HG03108 (cell line): ENCODE data around the gene DNAJA4.

Experiments used
- ATAC-seq: cut with Tn5 transposase; IDR thresholded peaks from one replicate; pipeline ENCODE4 v1.9.1; 2021; ENCODE audit warnings: moderate library complexity; ENCODE audit not compliant: unreplicated experiment

DNAJA4 gene

DNA sequence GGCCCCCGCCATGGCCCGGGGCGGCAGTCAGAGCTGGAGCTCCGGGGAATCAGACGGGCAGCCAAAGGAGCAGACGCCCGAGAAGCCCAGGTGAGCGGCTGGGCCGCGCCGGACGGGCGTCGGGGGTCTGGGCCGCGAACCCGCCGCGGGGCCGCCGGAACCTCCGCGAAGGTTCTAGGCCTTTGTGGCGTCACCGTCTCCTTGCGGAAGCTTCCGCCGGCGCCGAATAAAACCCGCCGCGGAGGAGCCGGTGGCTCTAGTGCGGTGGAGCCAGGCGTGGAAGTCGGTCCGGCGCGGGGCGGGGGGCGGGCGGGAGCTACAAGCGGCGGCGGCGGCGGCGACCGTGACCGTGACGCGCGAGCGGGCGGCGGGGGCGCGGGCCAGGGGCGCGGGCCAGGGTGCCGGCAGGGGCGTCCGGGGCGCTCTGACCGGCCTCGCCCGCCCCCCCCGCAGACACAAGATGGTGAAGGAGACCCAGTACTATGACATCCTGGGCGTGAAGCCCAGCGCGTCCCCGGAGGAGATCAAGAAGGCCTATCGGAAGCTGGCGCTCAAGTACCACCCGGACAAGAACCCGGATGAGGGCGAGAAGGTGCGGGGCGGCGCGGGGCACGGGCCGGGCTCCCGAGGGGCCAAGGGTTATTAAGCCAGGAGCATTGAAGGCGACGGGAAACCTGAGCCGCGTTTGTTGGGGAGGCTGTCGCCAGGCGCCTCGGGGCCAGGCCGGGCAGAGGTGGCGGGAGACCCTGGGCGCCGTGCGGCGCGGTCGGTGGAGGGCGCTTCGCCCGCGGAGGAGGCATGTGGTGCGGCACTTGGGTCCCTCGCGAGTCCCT, at the start of gene DNAJA4:
DNAJA4 (plus strand) TSS at position 259 of the 833 bp plus-strand sequence; CDS start at position 461, 202 bp downstream.
- no peak for ATAC-seq

DNA sequence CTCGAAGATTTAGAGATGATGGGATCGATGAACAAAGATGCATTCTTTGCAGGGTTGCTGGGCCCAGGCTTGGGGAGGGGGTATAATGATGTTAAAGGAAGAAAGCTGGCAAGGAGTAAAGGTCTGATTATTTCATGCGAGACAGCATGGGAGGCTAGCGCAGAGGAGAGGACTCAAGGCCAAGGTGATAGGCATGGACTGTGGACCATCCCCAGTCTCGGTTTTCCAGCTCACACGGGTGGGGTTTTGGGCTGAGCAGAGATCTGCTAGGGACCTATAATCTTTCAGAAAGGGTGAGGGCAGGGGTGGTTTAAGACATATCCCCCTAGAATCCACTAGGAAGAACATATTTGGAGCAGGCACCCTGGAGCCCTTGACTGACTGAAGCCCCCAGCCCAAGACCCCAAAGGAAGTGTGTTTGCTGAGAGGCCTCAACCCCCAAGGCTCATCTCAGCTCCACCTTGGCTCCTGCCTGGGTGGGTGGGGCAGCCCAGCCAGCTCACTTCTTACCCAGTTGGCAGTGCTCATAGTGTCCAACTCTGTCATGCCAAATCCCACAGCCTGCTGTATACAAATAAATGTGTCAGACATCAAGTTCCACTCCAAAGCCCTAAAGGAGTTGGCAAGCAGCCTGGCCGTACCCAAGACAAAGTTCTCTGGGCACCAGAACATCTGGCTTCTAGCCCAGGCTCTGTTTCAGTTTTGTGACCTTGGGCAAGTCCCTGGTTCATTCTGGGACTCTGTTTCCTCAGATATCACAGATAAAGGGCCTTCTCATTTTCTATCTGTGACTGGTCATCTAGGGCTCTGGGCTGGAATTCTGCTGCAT, 47.9 kb upstream of the DNAJA4 start:
- no peak for ATAC-seq

- no peak for ATAC-seq
These were observed 43.6 kb upstream of the DNAJA4 start for GRCh38 chr15:78220713-78221112.

DNA sequence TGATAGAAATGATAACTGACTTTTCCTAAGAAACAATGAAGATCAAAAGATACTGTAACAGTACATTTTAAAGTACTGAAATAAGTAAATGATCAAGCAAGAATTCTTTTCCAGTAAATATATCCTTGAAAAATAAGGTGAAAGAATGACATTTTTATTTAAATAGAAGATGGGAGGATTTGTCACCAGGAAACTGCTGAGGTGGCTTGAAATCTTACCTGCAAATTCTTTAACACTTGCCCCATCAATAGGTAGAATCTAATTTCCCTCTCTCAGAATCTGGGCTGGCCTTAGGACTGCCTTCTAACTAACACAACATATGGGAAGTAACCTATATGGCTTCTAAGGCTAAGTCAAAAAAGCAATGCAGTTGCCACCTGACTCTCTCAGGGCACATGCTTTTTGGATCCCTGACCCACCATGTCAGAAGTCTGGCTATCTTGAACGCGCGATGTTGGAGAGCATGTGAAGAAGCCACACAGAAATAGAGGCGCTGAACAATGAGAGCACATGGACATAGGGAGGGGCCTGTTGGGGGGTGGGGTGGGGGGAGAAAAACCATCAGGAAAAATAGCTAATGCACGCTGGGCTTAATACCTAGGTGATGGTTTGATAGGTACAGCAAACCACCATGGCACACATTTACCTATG, 41.5 kb upstream of the DNAJA4 start:
- no peak for ATAC-seq

DNA sequence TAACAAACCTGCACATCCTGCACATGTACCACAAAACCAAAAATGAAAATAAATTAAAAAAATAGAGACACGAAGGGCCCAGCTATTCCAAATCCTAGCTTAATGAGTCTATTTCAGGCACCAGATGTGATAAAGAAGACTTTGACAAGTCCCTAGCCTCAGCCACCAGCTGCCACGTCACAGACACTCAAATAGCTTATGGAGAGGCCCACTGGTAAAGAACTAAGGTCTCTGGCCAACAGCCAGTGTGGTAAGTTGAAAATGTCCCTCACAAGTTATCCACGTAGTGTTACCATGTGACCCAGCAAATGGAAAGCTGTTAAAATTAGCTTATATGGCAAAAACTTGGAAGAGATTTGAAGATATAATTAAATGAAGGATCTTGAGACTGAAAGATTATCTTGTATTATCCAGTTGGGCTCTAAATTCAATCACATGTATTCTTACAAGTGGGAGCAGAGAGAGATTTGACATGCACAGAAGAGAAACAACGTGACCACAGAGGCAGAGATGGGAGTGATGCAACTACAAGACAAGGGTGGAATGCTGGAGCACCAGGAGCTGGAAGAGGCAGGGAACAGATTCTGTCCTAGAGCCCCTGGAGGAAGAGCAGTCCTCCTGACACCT, 40.9 kb upstream of the DNAJA4 start:
- no peak for ATAC-seq

DNA sequence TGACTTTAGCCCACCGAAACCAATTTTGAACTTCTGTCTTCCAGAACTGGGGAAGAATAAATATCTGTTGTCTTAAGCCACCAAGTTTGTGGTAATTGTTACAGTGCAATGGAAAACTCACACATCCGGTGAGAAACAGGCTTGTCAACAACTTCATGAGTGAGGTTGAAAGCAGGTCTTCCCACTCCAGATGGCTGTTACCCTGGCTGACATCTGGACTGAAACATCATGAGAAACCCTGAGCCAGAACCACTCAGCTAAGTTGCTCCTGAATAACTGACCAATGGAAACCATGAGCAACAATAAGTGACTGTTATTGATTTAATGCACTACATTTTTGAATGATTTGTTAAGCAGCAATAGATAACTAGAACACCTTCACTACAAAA, 40.3 kb upstream of the DNAJA4 start:
- ATAC-seq: no peak

DNA sequence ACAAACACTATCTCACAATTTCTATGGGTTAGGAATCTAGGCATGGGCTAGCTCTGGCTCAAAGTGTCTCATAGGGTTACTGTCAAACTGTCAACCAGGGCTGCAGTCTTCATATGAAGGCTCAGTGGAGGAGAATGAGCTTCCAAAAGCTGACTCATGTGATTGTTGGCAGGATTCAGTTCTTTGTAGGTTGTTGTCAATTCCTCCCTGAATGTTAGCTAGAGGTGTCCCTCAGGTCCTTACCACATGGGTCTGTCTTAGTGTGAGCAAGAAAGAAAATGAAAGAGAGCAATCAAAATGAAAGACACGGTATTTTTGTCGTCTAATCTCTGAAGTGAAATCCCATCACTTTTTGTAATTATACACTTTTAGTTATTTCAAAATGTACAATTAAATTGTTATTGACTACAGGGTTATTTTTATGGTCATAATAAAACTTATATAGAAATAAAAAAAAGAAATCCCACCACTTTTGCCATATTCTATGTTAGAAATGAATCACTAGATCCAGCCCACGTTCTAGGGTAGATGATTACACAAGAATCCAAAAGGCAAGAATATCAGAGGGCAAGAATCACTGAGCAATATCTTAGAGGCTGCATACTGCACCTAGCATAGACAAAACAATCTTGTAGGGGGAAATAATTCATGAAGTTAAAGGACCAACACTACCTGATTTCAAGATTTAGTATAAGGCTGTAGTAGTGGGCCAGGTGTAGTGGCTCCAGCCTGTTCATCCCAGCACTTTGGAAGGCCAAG, 38.4 kb upstream of the DNAJA4 start:
- no peak for ATAC-seq

DNA sequence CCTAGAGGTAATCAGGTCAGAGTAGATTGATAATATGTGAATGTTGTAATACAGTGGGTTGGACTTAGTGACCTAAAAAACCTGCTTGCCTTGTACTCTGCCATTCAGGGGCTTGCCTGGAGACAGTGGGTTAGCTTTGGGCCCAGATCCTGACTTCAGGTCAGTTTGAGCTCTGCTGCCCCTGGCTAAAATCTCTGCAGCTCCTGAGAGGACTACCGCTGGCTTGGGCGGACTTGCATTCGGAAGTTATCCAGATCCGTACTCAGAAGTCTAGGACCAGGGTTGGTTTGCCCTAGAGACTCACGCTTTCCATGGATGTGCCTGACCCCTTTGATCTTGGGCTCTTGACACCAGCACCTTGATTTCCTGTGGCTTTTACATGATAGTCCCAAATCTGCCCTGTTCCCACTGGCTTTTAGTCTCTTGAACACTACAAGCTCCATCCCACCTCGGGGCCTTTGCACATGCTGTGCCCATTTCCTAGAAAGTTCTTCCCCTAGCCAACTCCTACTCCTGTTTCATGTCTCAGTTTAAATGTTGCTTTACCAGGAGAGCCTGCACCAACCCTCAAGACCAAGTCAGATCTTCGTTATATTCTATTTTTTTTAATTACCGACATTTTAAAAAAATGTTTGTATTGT, 35.9 kb upstream of the DNAJA4 start:
- ATAC-seq: no peak

DNA sequence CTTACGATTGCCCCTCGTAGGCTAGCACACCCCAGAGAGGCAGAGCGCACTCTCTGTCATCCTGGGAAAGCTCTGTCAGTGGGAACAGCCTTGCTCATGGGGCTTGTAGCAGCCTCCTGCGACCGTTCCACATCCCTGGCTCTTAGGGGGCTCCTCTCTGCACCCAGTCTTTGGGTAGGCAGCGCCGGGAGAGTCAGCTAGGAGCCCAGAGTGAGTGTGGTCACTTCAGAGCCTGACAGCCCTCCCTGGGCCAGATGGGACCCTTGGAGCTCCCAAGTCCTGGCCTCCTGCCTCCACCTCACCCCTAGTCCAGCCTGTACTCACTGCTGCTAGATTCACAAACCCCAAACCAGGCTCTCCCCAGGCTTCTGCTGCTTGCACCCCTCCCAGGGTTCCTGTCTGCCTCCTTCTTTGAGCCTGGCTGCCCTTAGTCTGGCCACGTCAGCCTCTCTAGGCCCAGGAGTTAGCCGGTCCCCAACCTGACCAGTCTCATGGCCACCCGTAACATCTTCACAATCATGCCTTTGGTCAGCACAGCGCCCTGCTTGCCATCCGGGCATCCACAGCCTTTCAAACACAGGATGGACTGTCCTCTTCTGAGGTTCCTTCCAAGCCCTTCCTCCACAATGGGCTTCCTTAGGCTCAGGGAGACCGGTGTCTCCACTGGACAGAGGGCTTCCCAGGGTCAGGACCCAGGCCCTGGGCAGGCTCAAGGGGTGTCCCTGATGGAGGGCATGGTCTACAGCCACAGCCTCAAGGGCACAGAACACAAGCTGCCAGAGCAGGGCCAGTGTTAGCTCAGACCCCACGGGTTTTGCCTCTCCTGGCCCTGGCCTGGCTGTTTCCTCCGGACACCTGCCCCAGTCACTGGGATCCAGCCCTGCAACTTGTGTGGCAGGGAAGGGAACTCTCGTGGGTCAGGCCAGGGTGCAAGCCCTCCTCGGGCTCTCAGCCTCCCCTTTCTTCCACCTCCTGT, 34.6 kb upstream of the DNAJA4 start:
- ATAC-seq: no peak

- ATAC-seq: no peak
These were observed 31.4 kb upstream of the DNAJA4 start for GRCh38 chr15:78232951-78233350.

- no peak for ATAC-seq
These were observed 30.9 kb upstream of the DNAJA4 start for GRCh38 chr15:78233496-78233895.

DNA sequence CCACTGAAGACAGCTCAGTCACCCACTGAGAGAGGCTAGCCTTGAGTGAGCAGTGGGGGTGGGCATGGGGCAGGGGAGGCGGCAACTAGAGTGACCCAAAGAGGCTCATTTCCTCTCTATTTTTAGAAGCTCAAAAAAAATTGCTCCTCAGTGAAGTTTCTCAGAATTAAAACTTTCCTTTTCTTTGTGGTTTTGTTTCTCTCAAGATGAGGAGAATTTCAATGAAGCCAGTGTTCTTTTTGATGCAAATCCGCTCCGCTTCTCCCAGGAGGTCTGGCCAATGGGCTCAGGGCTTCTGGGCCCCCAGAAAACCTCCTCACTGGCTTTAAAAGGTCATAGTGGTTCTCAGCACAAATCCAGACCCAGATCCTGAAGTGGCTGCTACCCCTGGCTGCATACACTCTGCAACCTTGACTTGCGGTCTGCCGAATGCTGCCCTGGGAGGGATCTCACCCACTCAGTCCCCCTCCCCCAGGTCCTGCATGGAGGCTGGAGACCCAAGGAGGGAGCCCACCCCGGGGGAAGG, 29.8 kb upstream of the DNAJA4 start, which contains the start of gene ACSBG1:
ACSBG1 (minus strand) TSS at position 51 of the 526 bp plus-strand sequence. CDS start 64 bp downstream, outside the sequence.
- no peak for ATAC-seq

DNA sequence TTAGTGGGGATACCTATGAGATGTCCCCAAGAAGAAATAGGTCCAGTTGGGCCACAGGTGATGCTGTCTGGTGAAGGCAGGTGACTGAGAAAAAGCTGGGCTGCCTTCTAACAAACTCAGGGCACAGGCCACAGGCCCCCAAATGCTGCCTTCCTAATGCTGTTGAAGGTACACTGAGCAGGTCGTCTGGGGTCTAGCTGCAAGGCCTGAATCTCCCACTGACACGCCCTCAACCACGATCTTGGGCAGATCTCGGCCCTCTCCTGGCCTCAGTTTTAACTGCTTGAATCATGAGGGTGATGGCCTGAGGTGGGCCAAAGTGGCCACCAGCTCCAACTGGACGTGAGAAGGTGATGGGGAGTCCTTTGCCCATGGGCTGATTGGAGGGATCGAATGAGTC, 27.9 kb upstream of the DNAJA4 start:
- no peak for ATAC-seq

- no peak for ATAC-seq
These were observed 27.2 kb upstream of the DNAJA4 start for GRCh38 chr15:78237146-78237545.

DNA sequence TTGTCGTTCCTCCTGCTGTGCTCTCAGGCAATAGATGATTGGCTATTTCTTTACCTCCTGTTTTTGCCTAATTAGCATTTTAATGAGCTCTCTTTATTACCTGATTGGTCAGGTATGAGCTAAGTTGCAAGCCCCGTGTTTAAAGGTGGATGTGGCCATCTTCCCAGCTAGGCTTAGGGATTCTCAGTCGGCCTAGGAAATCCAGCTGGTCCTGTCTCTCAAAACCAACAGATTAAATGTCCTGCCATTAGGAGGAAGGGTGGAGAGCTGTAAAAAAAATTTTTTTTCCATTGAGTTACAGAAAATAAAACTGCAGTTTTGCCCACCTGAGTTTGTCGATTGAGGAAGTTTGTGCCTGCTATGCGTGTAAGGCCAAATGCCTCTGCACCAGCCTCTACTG, 24.6 kb upstream of the DNAJA4 start:
- ATAC-seq: no peak

- no peak for ATAC-seq
These were observed 23.3 kb upstream of the DNAJA4 start for GRCh38 chr15:78241017-78241416.

DNA sequence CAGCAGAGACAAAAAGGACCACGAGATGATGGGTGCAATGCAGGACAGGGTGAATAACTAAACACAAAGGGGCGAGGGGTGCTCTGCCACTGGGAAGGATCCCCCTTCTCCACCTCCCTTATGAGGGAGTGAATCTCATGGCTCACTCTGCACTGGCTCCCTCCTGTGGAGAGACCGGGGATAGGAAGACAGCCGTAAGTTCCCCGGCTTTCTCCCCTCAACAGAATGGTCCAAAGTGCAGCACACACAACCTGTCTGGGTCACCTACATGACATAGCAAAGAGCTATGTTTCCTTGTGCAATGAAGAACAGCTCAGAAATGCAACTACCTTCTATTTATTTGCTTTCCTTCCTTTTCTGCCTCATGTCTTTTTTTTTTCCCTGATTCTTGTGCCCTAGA, 22.2 kb upstream of the DNAJA4 start:
- no peak for ATAC-seq

DNA sequence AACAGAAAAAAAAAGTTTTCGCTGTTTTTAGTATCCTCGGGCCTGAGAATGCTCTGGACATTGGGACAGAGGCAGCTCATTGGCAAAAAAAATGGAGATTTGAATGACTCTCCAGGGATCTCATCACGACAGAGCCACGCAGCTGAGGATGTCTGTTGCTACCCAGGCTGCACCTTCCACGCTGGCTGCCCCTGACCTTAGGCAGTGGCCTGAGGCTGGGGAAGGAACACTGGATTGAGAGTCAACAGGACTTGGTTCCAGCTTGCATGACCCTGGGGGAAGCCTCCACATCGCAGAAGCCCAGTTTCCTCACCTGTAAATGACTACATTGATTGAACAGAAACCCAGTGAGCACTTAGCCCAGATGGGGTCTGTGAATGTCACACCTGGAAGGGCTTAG, 21.3 kb upstream of the DNAJA4 start:
- ATAC-seq: no peak
